CD4-positive, alpha-beta memory T cell (primary cell): Measurements from ENCODE around the gene SPATA46. TPM values are rescaled to one million over a fixed set of nuclear protein-coding genes. Genes with fewer than 3 reads are reported as not detected.
"Not testable (repeated sequence)": the region's sequence is repeated elsewhere in the genome, so short reads cannot be mapped to it uniquely, and the experiment has no call there.

Experiments used
- CTCF ChIA-PET: fragments of 350-600 bp; sonication (Branson Sonifier 250); formaldehyde crosslinking; loops from one replicate; lab custom pipeline; 2021; ENCODE audit warnings: inconsistent platforms; ENCODE audit not compliant: partially characterized antibody; lab: Charles Lee
- POLR2A ChIA-PET: fragments of 350-600 bp; sonication (Branson Sonifier 250); formaldehyde crosslinking; loops from one replicate; lab custom pipeline; 2021; ENCODE audit not compliant: partially characterized antibody; lab: Charles Lee
- DNase-seq, 5 donors: peaks; one replicate each; pipeline versions ENCODE4 v3.0.0 to v3.0.0-alpha.2; 2020 to 2022; ENCODE audit warnings: mixed read lengths in 1 of 5
- H3K27ac ChIP-seq: one replicate; pipeline ENCODE4 v1.7.0; 2013; ENCODE audit warnings: low read depth, low read length
- H3K27me3 ChIP-seq: 2 replicates; pipeline ENCODE4 v1.7.0; 2013; ENCODE audit warnings: mild to moderate bottlenecking, low read length, moderate library complexity; ENCODE audit not compliant: insufficient read depth
- H3K36me3 ChIP-seq: 2 replicates; pipeline ENCODE4 v1.7.0; 2013; ENCODE audit warnings: mild to moderate bottlenecking, low read length, moderate library complexity; ENCODE audit not compliant: insufficient read depth
- H3K4me1 ChIP-seq: 2 replicates; pipeline ENCODE4 v1.7.0; 2013; ENCODE audit warnings: mild to moderate bottlenecking, low read length, moderate library complexity; ENCODE audit not compliant: insufficient read depth
- H3K4me3 ChIP-seq, 2 donors: one replicate each; pipeline ENCODE4 v1.7.0; 2013; ENCODE audit warnings: low read length in 2 of 2, mild to moderate bottlenecking in 1 of 2
- H3K9me3 ChIP-seq, 2 donors: one replicate each; pipeline ENCODE4 v1.7.0; 2013; ENCODE audit warnings: low read length in 2 of 2, control low read depth in 1 of 2; ENCODE audit not compliant: control insufficient read depth in 1 of 2
- H3K27ac Mint-ChIP-seq, 7 donors: one replicate each; pipeline ENCODE4 v1.8.0; 2020 to 2021; ENCODE audit warnings: mixed read lengths in 7 of 7, mild to moderate bottlenecking in 6 of 7, inconsistent platforms in 3 of 7, moderate library complexity in 3 of 7
- H3K27me3 Mint-ChIP-seq, 2 donors: one replicate each; pipeline ENCODE4 v1.8.0; 2020 to 2021; ENCODE audit warnings: mixed read lengths in 2 of 2
- H3K36me3 Mint-ChIP-seq, 2 donors: one replicate each; pipeline ENCODE4 v1.8.0; 2020 to 2021; ENCODE audit warnings: mixed read lengths in 2 of 2, inconsistent platforms in 1 of 2, mild to moderate bottlenecking in 1 of 2
- H3K4me1 Mint-ChIP-seq, 4 donors: one replicate each; pipeline ENCODE4 v1.8.0; 2020 to 2021; ENCODE audit warnings: mixed read lengths in 4 of 4, mild to moderate bottlenecking in 1 of 4
- H3K4me3 Mint-ChIP-seq, 8 donors: one replicate each; pipeline ENCODE4 v1.8.0; 2020 to 2021; ENCODE audit warnings: mixed read lengths in 8 of 8, mild to moderate bottlenecking in 7 of 8, moderate library complexity in 6 of 8, inconsistent platforms in 3 of 8
- H3K9me3 Mint-ChIP-seq, 8 donors: one replicate each; pipeline ENCODE4 v1.8.0; 2020 to 2021; ENCODE audit warnings: mixed read lengths in 8 of 8, mild to moderate bottlenecking in 5 of 8, inconsistent platforms in 3 of 8, moderate library complexity in 1 of 8
- intact Hi-C: fragments of 100-400 bp; cut with micrococcal nuclease; formaldehyde crosslinking; loops from one replicate; pipeline ENCODE4 v1.15.1; 2023
- polyA plus RNA-seq, 2 donors: library from polyadenylated mRNA; unstranded; fragments of 300-500 nt; fragmentation: Illumina TruSeq; gene quantifications; one replicate each; pipeline ENCODE4 v1.2.3, GENCODE V29; 2021
- total RNA-seq, 2 experiments: library from RNA; stranded (reverse); gene quantifications; one replicate each; pipeline ENCODE4 v1.2.3, GENCODE V29; 2021

SPATA46 gene
- total and polyA plus RNA-seq, 4 experiments from 2014 or later: not detected

DNA sequence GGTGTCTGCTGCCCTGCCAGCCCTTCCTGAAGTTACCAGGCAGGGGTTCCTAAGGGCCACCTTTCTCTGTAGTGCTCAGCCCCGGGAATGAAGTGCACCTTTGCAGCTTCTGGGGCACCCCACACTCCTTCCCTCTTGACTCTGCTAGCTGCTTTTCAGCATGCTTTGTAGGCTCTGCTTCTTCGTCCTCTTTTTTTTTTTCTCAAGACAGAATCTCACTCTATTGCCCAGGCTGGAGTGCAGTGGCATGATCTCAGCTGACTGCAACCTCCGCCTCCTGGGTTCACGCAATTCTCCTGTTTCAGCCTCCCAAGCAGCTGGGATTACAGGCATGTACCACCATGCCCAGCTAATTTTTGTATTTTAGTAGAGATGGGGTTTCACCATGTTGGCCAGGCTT lies 24.8 kb downstream of the SPATA46 start:
- H3K9me3 ChIP-seq, H3K4me3 ChIP-seq, H3K27ac ChIP-seq, H3K9me3 Mint-ChIP-seq, H3K36me3 ChIP-seq, H3K4me1 Mint-ChIP-seq, H3K36me3 Mint-ChIP-seq, H3K27ac Mint-ChIP-seq, H3K4me3 Mint-ChIP-seq, H3K4me1 ChIP-seq, DNase-seq, POLR2A ChIA-PET, H3K27me3 ChIP-seq, intact Hi-C loops: not testable (repeated sequence)
- peaks cover 5 to 24% of the 10 kb centered on the region in 2 donors for H3K27me3 Mint-ChIP-seq
- CTCF ChIA-PET: interaction anchor here (1.1 kb wide), 1 partner anchor 16 kb away, joined by 3 read pairs; no protein-coding TSS in a partner anchor

DNA sequence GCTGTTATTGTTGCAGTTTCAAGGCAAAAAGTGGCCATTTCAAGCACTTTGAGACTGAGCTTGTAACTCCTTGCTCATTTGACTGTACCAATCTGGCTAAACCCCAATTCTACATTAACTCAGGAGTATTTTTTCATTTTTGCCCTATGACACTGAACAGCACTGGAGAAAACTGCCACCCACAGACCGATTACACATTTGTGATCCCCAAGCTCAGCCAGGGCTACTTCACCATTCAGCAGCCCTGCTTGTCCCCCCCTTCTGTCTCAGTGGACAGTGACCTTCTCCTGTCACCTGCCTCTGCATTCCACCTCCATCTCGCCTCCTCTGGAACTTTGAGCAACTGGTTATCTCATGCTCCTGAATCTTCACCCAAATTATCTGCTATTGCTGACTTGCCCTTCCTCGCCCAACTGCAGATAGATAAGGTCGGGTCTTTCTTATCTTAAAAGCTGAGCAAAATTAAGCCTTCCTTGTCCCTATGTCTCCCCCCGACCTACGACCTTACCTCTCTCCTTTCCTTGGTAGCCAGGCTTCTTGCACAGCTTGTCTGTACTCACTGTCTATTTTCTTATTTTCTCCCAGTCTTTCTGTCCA lies 25.3 kb downstream of the SPATA46 start:
- DNase-seq: no peak
- no peaks in the 10 kb centered on the region for H3K36me3 Mint-ChIP-seq
- H3K27me3 Mint-ChIP-seq: peaks cover 4 to 23% of the 10 kb centered on the region in 2 donors
- Histone ChIP-seq H3K9me3 (no peaks in the 10 kb centered on the region), H3K4me3 (no peak overlapping the region), H3K36me3 (no peaks in the 10 kb centered on the region), H3K27ac (no peak overlapping the region), H3K4me1 (no peaks in the 10 kb centered on the region), H3K27me3 (no peaks in the 10 kb centered on the region)
- no peak overlapping the region for H3K4me3 Mint-ChIP-seq
- H3K27ac Mint-ChIP-seq: no peak overlapping the region
- intact Hi-C loops: no loop called here
- POLR2A ChIA-PET: no interaction called here
- CTCF ChIA-PET: interaction anchor here (1.1 kb wide), 1 partner anchor 15 kb away, joined by 3 read pairs; no protein-coding TSS in a partner anchor
- no peaks in the 10 kb centered on the region for H3K9me3 Mint-ChIP-seq
- H3K4me1 Mint-ChIP-seq: no peaks in the 10 kb centered on the region

DNA sequence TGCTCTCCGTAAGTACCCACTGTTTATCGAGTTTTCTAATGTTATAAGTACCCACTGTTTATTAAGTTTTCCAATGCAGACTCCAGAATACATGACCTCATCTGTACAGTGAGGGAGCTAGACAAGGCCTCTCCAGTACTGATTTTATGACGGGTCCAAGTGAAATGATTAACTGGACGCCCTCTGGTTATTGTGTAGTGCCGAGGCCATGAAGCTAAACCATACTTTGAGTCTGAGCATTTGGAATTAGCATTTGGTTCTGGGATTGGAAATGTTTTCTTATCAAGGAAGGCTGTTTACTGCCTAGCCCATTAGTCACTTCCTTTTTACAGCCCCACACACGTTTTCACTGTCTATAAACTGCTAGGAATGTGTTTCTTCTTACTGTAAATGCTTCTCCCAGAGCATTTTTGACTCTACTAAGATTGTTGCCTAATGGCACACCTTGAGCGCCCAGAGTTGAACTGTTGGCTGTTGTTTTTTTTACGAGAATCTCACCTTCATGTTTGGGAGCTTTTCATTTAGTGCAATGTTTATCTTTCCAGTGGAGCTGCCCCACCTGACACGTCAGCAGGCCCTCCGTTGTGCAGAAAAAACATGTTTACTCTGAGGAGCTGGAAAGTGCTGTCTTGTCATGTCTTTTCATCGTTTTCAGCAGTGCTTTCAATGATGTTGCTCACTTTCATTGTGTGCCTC lies 26.9 kb downstream of the SPATA46 start:
- H3K27ac ChIP-seq: no peak overlapping the region
- H3K36me3 Mint-ChIP-seq: no peaks in the 10 kb centered on the region
- H3K27me3 ChIP-seq: no peaks in the 10 kb centered on the region
- no peaks in the 10 kb centered on the region for H3K4me1 ChIP-seq
- peaks cover 2 to 17% of the 10 kb centered on the region in 2 donors for H3K27me3 Mint-ChIP-seq
- POLR2A ChIA-PET: no interaction called here
- H3K36me3 ChIP-seq: no peaks in the 10 kb centered on the region
- CTCF ChIA-PET: no interaction called here
- no peak overlapping the region for H3K4me3 ChIP-seq
- H3K27ac Mint-ChIP-seq: no peak overlapping the region
- H3K4me1 Mint-ChIP-seq: no peaks in the 10 kb centered on the region
- no peaks in the 10 kb centered on the region for H3K9me3 Mint-ChIP-seq
- intact Hi-C loops: no loop called here
- no peak for DNase-seq
- H3K4me3 Mint-ChIP-seq: no peak overlapping the region
- no peaks in the 10 kb centered on the region for H3K9me3 ChIP-seq

DNA sequence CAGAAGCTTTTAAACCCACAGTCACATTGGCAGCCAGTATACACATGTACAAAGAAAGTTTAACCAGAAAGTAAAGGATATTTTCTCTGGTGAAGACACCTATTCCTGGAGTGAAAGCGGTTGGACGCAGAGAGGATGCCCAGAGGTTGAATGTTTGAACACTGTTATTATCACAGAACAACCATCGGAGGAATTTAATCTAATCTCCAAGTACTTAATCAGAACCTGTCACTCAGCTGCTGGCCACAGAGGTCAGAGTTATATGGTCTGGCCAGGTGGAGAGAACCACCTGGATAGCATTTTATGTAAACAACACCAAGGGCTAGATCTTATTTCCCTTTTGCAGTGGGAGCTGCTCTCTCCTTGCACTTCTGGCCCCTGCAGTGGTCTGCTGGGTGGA lies 29.4 kb downstream of the SPATA46 start:
- ChIA-PET POLR2A (no interaction called here), CTCF (no interaction called here)
- Mint-ChIP-seq H3K4me1 (no peaks in the 10 kb centered on the region), H3K36me3 (no peaks in the 10 kb centered on the region), H3K4me3 (no peak overlapping the region), H3K27me3 (peaks cover 2 to 12% of the 10 kb centered on the region in 2 donors), H3K9me3 (no peaks in the 10 kb centered on the region), H3K27ac (no peak overlapping the region)
- intact Hi-C loops: no loop called here
- Histone ChIP-seq H3K36me3 (no peaks in the 10 kb centered on the region), H3K27me3 (no peaks in the 10 kb centered on the region), H3K4me3 (no peak overlapping the region), H3K27ac (no peak overlapping the region), H3K9me3 (no peaks in the 10 kb centered on the region), H3K4me1 (no peaks in the 10 kb centered on the region)
- no peak for DNase-seq

DNA sequence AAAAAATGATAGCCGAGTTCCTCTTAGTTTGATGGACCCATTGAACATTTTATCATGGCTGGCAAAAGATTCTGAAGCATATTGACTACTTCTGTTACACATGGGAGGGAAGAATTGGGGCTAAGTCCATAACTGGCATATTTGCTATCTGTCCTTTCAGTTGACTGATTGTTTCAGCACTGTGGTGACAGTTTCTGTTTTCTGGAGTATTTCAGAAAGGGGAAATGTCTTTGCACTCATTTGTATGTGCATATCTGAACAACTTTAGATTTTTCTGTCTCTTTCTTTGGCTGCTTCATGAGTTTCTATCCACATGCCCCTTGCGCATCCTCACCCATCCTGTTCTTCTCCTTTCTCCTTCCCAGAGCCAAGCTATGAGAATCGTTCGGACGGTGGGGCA lies 33.2 kb downstream of the SPATA46 start:
- POLR2A ChIA-PET: no interaction called here
- intact Hi-C loops: no loop called here
- H3K27me3 ChIP-seq: no peaks in the 10 kb centered on the region

DNA sequence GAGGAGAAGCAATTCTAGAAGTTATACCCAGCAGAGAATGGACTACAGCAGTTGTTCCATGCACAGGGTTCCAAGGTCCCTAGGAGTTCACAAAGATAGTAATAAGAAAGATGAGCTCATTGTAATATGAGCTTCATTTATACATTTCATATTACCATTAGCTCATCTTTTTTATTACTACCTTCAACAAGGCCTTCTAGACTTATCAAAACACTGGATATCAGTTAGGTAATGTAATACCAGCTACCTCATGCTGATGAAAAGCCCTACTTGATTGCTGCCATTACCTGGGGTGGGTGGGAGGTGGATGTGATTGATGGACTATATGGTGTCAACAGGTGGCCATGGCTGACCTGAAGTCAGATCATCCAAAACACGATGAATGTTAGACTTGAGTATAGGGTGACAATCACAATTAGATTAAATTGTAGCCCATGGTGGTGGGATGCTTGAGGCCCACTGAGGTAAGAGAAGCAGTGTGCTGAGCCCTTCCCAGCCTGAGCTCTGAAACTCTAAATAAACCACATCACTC lies 34.1 kb downstream of the SPATA46 start:
- H3K27ac ChIP-seq: no peak overlapping the region
- ChIA-PET CTCF (no interaction called here), POLR2A (no interaction called here)
- no peaks in the 10 kb centered on the region for H3K27me3 ChIP-seq
- Mint-ChIP-seq H3K4me3 (no peak overlapping the region), H3K27ac (no peak overlapping the region), H3K36me3 (no peaks in the 10 kb centered on the region), H3K9me3 (no peaks in the 10 kb centered on the region), H3K27me3 (peaks cover 5 to 14% of the 10 kb centered on the region in 2 donors), H3K4me1 (no peaks in the 10 kb centered on the region)
- no peak for DNase-seq
- no peaks in the 10 kb centered on the region for H3K9me3 ChIP-seq
- no peaks in the 10 kb centered on the region for H3K36me3 ChIP-seq
- no peaks in the 10 kb centered on the region for H3K4me1 ChIP-seq
- H3K4me3 ChIP-seq: no peak overlapping the region
- intact Hi-C loops: no loop called here

More for the DNA sequence above, 33.2 kb downstream of the SPATA46 start:
- Histone ChIP-seq H3K36me3 (no peaks in the 10 kb centered on the region), H3K4me1 (no peaks in the 10 kb centered on the region), H3K9me3 (no peaks in the 10 kb centered on the region), H3K4me3 (no peak overlapping the region), H3K27ac (no peak overlapping the region)
- no peaks in the 10 kb centered on the region for H3K9me3 Mint-ChIP-seq
- H3K4me1 Mint-ChIP-seq: no peaks in the 10 kb centered on the region
- CTCF ChIA-PET: no interaction called here
- no peak overlapping the region for H3K4me3 Mint-ChIP-seq
- peaks cover 5 to 12% of the 10 kb centered on the region in 2 donors for H3K27me3 Mint-ChIP-seq
- no peak overlapping the region for H3K27ac Mint-ChIP-seq
- H3K36me3 Mint-ChIP-seq: no peaks in the 10 kb centered on the region
- DNase-seq: no peak

DNA sequence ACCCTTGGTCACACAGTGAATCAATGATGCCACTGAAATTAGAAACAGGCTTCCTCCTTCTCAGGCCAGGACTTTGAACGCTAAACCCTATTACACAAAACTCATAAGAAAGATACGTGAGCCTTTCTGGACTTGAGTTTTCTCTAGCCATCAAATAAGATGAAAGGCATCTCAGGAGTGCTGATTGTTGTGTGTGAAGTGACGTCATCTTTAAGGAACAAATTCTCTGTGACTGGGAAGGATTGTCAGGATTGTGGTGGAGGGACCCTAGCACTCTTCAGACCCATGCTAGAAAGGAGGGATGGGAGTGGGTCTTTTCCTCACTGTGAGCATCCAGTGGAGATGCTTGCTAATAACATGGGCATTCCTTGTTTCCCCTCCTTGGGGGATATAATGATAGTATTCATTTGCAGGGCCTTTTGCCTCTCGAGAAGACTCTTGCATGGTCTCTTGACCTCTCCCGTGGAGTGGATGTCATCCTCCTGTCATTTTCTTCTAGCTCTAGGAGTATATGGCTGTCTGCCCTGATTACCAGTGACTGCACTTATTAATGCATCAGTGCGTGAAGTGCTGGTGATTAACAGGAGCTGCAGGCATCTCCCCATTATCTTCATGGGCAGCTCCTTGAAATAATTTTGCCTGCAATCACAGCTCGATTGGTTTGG lies 39.9 kb downstream of the SPATA46 start:
- H3K4me1 Mint-ChIP-seq: no peaks in the 10 kb centered on the region
- no peak for DNase-seq
- no peaks in the 10 kb centered on the region for H3K27me3 ChIP-seq
- no peak overlapping the region for H3K4me3 ChIP-seq
- intact Hi-C loops: no loop called here
- no peaks in the 10 kb centered on the region for H3K9me3 ChIP-seq
- no peaks in the 10 kb centered on the region for H3K36me3 ChIP-seq
- H3K27ac ChIP-seq: no peak overlapping the region
- H3K36me3 Mint-ChIP-seq: no peaks in the 10 kb centered on the region
- H3K27ac Mint-ChIP-seq: no peak overlapping the region
- peaks cover 0 to 1% (median 0%) of the 10 kb centered on the region in 8 donors for H3K9me3 Mint-ChIP-seq
- no peaks in the 10 kb centered on the region for H3K4me1 ChIP-seq
- H3K27me3 Mint-ChIP-seq: peaks cover 4 to 19% of the 10 kb centered on the region in 2 donors
- POLR2A ChIA-PET: no interaction called here
- no peak overlapping the region for H3K4me3 Mint-ChIP-seq
- CTCF ChIA-PET: interaction anchor here (1.2 kb wide), 1 partner anchor 15 kb away, joined by 3 read pairs; no protein-coding TSS in a partner anchor
